IPS-18c (cell line): ENCODE data around the gene C1R.

ENCODE experiments used
- H3K4me3 ChIP-seq: 2 replicates; pipeline ENCODE4 v1.7.0; 2013; ENCODE audit warnings: low read depth, mild to moderate bottlenecking, low read length, moderate library complexity; ENCODE audit not compliant: insufficient read depth
- H3K9me3 ChIP-seq: one replicate; pipeline ENCODE4 v1.6.1; 2013; ENCODE audit warnings: mild to moderate bottlenecking, low read length, moderate library complexity; ENCODE audit not compliant: control insufficient read depth, insufficient read depth

Gene C1R

GRCh38 chr12:7032990-7033389 lies 59.3 kb downstream of the C1R start:
- no peak overlapping the region for H3K4me3 ChIP-seq
- peaks cover 2% of the 10 kb centered on the region for H3K9me3 ChIP-seq

GRCh38 chr12:7031306-7031705 lies 60.9 kb downstream of the C1R start:
- H3K9me3 ChIP-seq = no peaks in the 10 kb centered on the region
- no peak overlapping the region for H3K4me3 ChIP-seq
